OCI-LY7 (cell line): ENCODE results near the gene PAK6.

Experiments used
- EZH2phosphoT487 ChIP-seq: fragments of 200-600 bp; sonication (generic); IDR thresholded peaks from 2 replicates; pipeline ENCODE4 v1.6.1; 2018; ENCODE audit warnings: low read depth, borderline replicate concordance, mild to moderate bottlenecking, mixed run types, antibody characterized with exemption, low read length, moderate library complexity, mixed read lengths
- TF ChIP-seq, protein P1 (sequence below): fragments of 200-600 bp; sonication (generic); conservative IDR thresholded peaks from 2 replicates; pipeline ENCODE4 v1.5.1; 2014; ENCODE audit warnings: mild to moderate bottlenecking, antibody characterized with exemption, low read length, moderate library complexity, mixed read lengths

DNA sequence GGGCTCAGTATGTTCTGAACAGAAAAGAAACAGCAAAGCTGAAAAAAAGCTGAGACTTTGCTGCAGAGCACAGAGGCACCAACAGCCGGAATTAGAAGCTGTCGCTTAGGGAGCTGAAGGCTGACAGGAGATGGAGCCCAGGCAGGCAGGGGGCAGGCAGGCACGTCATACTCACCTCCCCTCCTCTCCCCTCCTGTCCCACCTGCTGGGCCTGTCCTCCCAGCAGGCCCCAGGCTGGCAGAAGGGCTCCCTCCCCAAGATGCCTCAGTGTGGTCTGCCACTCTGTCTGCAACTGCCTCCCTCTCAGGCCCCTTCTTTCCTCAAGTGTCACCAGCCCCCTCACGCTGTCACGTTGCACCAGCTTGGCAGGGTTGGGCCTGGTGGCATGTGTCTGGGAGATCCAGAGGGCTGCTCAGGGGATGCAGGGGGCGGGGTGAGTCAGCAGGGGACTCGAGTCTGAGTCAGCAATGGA, 47.2 kb downstream of the PAK6 start:
- TF ChIP-seq, protein P1, sequence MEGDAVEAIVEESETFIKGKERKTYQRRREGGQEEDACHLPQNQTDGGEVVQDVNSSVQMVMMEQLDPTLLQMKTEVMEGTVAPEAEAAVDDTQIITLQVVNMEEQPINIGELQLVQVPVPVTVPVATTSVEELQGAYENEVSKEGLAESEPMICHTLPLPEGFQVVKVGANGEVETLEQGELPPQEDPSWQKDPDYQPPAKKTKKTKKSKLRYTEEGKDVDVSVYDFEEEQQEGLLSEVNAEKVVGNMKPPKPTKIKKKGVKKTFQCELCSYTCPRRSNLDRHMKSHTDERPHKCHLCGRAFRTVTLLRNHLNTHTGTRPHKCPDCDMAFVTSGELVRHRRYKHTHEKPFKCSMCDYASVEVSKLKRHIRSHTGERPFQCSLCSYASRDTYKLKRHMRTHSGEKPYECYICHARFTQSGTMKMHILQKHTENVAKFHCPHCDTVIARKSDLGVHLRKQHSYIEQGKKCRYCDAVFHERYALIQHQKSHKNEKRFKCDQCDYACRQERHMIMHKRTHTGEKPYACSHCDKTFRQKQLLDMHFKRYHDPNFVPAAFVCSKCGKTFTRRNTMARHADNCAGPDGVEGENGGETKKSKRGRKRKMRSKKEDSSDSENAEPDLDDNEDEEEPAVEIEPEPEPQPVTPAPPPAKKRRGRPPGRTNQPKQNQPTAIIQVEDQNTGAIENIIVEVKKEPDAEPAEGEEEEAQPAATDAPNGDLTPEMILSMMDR: no peak
- TF ChIP-seq EZH2phosphoT487: no peak
